ENCODE results near the gene PHTF2. TPM values are rescaled to one million over a fixed set of nuclear protein-coding genes. Genes with fewer than 3 reads are reported as not detected.

The PHTF2 gene
- total RNA-seq, 1 experiment from 2014 or later, result 20.3 TPM

- Mint-ChIP-seq H3K9me3 (ENCODE audit: low read depth, unreplicated experiment) (no peaks in the 10 kb centered on the region), H3K27me3 (ENCODE audit: unreplicated experiment) (no peaks in the 10 kb centered on the region), H3K36me3 (ENCODE audit: insufficient read depth, unreplicated experiment) (no peaks in the 10 kb centered on the region), H3K4me3 (ENCODE audit: low read depth, unreplicated experiment) (no peak overlapping the region), H3K27ac (ENCODE audit: unreplicated experiment) (no peak overlapping the region), H3K4me1 (ENCODE audit: low read depth, unreplicated experiment) (no peaks in the 10 kb centered on the region)
- CTCF ChIA-PET, result no interaction called here
- no TSS peak for BruUV-seq (replicated peaks)
- intact Hi-C loops (cut with micrococcal nuclease; ENCODE audit: unreplicated experiment), result no loop called here
- TF ChIP-seq, protein P1, sequence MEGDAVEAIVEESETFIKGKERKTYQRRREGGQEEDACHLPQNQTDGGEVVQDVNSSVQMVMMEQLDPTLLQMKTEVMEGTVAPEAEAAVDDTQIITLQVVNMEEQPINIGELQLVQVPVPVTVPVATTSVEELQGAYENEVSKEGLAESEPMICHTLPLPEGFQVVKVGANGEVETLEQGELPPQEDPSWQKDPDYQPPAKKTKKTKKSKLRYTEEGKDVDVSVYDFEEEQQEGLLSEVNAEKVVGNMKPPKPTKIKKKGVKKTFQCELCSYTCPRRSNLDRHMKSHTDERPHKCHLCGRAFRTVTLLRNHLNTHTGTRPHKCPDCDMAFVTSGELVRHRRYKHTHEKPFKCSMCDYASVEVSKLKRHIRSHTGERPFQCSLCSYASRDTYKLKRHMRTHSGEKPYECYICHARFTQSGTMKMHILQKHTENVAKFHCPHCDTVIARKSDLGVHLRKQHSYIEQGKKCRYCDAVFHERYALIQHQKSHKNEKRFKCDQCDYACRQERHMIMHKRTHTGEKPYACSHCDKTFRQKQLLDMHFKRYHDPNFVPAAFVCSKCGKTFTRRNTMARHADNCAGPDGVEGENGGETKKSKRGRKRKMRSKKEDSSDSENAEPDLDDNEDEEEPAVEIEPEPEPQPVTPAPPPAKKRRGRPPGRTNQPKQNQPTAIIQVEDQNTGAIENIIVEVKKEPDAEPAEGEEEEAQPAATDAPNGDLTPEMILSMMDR (IDR thresholded peaks at IDR 0.05; ENCODE audit: unreplicated experiment), result no peak
- DNase-seq, result no peak
These were observed 207.6 kb downstream of the PHTF2 start for GRCh38 chr7:78006063-78006755.

Other genes starting within 250 kb of the PHTF2 start
- 15.9 and 16.7 TPM in 2 replicates for gene RSBN1L, start 102.3 kb upstream of the PHTF2 start, total RNA-seq (2022)
- gene TMEM60, start 339 bp upstream of the PHTF2 start, total RNA-seq (2022), result 9.6 and 12.5 TPM in 2 replicates